ENCODE measurements around the gene ANTXR2. TPM values are rescaled to one million over a fixed set of nuclear protein-coding genes. Genes with fewer than 3 reads are reported as not detected.

ANTXR2 gene
- total and polyA plus RNA-seq, 9 of the 15 experiments (the other 6 are each of a cell fraction or from before 2014, with no cell fraction given): 10.1 to 83.8 (median 60.3) TPM

DNA sequence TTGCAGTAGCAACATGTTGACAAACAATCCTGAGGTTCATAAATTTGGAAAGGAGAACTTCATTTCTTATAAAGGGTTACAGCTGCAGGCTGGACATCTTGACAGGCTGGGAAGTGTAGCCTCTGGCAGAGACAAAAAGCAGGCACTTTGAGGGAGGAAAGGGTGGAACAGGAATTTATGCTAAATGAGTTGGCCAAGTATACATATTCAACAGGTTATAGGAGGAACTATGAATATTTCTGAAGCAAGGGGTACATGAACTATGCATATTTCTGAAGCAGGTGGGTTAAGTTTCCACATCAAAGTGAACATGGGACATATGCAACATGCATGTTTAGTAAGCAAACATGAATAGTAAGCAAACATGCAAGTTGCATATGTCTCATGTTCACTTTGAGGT, 1.6 kb upstream of the ANTXR2 start:
- Histone ChIP-seq H3K27me3 (ENCODE audit: control insufficient read depth in 2 of 2, insufficient read depth in 2 of 2, low read length in 2 of 2) (no peaks in the 10 kb centered on the region), H3K4me3 (no peak overlapping the region), H3K79me2 (ENCODE audit: control insufficient read depth, insufficient read depth, low read length) (peaks cover 33% of the 10 kb centered on the region), H2AFZ (ENCODE audit: low read depth, low read length) (peak overlapping the region; percentile 51), H3K9me1 (ENCODE audit: control insufficient read depth, insufficient read depth, low read length) (no peaks in the 10 kb centered on the region), H3K9ac (ENCODE audit: insufficient read depth in 1 of 2, low read depth in 2 of 2, low read length in 2 of 2) (no peak overlapping the region), H3K36me3 (ENCODE audit: control insufficient read depth, insufficient read depth, low read length) (peaks cover 13% of the 10 kb centered on the region; the same call in 1 of the 3 replicates), H3K4me2 (ENCODE audit: insufficient read depth, low read length) (no peak overlapping the region), H3K4me1 (replicated peaks in 1 of 2; ENCODE audit: control insufficient read depth in 2 of 2, insufficient read depth in 2 of 2, low read length in 2 of 2) (peaks cover 12 to 24% of the 10 kb centered on the region in 2 experiments; a peak in 4 of 5 replicates), H4K20me1 (replicated peaks; ENCODE audit: control insufficient read depth, insufficient read depth, low read length) (no peaks in the 10 kb centered on the region), H3K27ac (ENCODE audit: extremely low read depth, low read depth, low read length) (peak overlapping the region; percentile 87; the same call in 2 of the 3 replicates), H3K9me3 (replicated peaks; ENCODE audit: control insufficient read depth, insufficient read depth, low read depth, low read length) (no peaks in the 10 kb centered on the region)
- no peak for FAIRE-seq
- no peak for ATAC-seq
- DNase-seq (ENCODE audit: extremely low read depth in 1 of 4, low spot score in 3 of 4): no peak
- CTCF ChIA-PET (ENCODE audit: low intra/inter-chr PET ratio): no interaction called here
- TF ChIP-seq DACH1 (IDR thresholded peaks at IDR 0.05; ENCODE audit: partially characterized antibody) (no peak), SMAD1 (IDR thresholded peaks at IDR 0.05; ENCODE audit: low read depth, low read length, partially characterized antibody) (no peak), SAFB (IDR thresholded peaks at IDR 0.05; ENCODE audit: borderline replicate concordance, low read depth, low read length) (no peak), ZZZ3 (IDR thresholded peaks at IDR 0.05) (no peak), ZNF282 (CRISPR knock-in tag; IDR thresholded peaks at IDR 0.05) (no peak), KHSRP (IDR thresholded peaks at IDR 0.05) (no peak)
- POLR2A ChIA-PET: no interaction called here
- in situ Hi-C loops (cut with MboI): no loop called here
- BruUV-seq (replicated peaks): no TSS peak
- intact Hi-C loops (cut with micrococcal nuclease): loop anchor here (5.0 kb wide), 1 partner anchor 263 kb away; the partner anchor contains the start of gene CFAP299

- no peak for FAIRE-seq
- TF ChIP-seq, protein P1, sequence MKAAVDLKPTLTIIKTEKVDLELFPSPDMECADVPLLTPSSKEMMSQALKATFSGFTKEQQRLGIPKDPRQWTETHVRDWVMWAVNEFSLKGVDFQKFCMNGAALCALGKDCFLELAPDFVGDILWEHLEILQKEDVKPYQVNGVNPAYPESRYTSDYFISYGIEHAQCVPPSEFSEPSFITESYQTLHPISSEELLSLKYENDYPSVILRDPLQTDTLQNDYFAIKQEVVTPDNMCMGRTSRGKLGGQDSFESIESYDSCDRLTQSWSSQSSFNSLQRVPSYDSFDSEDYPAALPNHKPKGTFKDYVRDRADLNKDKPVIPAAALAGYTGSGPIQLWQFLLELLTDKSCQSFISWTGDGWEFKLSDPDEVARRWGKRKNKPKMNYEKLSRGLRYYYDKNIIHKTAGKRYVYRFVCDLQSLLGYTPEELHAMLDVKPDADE (conservative IDR thresholded peaks at IDR 0.05; ENCODE audit: control insufficient read depth, low read depth, low read length): no peak
- TF ChIP-seq ZNF316 (IDR thresholded peaks at IDR 0.05) (peak; percentile 34; the same call in 1 of the 2 replicates), GTF2E2 (tag; IDR thresholded peaks at IDR 0.05) (0 out of 2 replicates have a peak, but pooled peaks have one; percentile 56), ZNF589 (CRISPR knock-in tag; IDR thresholded peaks at IDR 0.05; ENCODE audit: low read depth) (0 out of 2 replicates have a peak, but pooled peaks have one; percentile 5), RAD51 (IDR thresholded peaks at IDR 0.05; ENCODE audit: borderline replicate concordance, low read depth) (no peak), CHCHD3 (CRISPR knock-in tag; IDR thresholded peaks at IDR 0.05) (peak; percentile 31; the same call in 1 of the 2 replicates)
- TF ChIP-seq, protein P2, sequence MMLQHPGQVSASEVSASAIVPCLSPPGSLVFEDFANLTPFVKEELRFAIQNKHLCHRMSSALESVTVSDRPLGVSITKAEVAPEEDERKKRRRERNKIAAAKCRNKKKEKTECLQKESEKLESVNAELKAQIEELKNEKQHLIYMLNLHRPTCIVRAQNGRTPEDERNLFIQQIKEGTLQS (IDR thresholded peaks at IDR 0.05): 0 out of 2 replicates have a peak, but pooled peaks have one; percentile 25
- TF ChIP-seq, protein P2 (CRISPR knock-in tag; conservative IDR thresholded peaks at IDR 0.05): no peak
- no TSS peak for BruUV-seq (replicated peaks)
- Histone ChIP-seq H3K79me2 (ENCODE audit: control insufficient read depth, insufficient read depth, low read length) (peaks cover 39% of the 10 kb centered on the region), H3K27ac (ENCODE audit: extremely low read depth, low read depth, low read length) (peak overlapping the region; percentile 87; the same call in 2 of the 3 replicates), H3K9me3 (replicated peaks; ENCODE audit: control insufficient read depth, insufficient read depth, low read depth, low read length) (no peaks in the 10 kb centered on the region), H3K4me1 (replicated peaks in 1 of 2; ENCODE audit: control insufficient read depth in 2 of 2, insufficient read depth in 2 of 2, low read length in 2 of 2) (peaks cover 12 to 27% of the 10 kb centered on the region in 2 experiments; a peak in 4 of 5 replicates), H3K27me3 (ENCODE audit: control insufficient read depth in 2 of 2, insufficient read depth in 2 of 2, low read length in 2 of 2) (no peaks in the 10 kb centered on the region), H3K4me2 (ENCODE audit: insufficient read depth, low read length) (peak overlapping the region; percentile 76; the same call in 1 of the 2 replicates), H3K36me3 (ENCODE audit: control insufficient read depth, insufficient read depth, low read length) (peaks cover 18% of the 10 kb centered on the region; the same call in 1 of the 3 replicates), H4K20me1 (replicated peaks; ENCODE audit: control insufficient read depth, insufficient read depth, low read length) (no peaks in the 10 kb centered on the region), H3K9me1 (ENCODE audit: control insufficient read depth, insufficient read depth, low read length) (no peaks in the 10 kb centered on the region), H3K4me3 (no peak overlapping the region), H3K9ac (ENCODE audit: insufficient read depth in 1 of 2, low read depth in 2 of 2, low read length in 2 of 2) (peak overlapping the region in 1 of 2 experiments; percentile 77; a peak in 1 of 4 replicates), H2AFZ (ENCODE audit: low read depth, low read length) (peak overlapping the region; percentile 95; the same call in 1 of the 2 replicates)
- in situ Hi-C loops (cut with MboI): no loop called here
- ChIA-PET POLR2A (interaction anchor here (1.8 kb wide), 1 partner anchor 14 kb away, joined by 10 read pairs; no protein-coding TSS in a partner anchor), CTCF (ENCODE audit: low intra/inter-chr PET ratio) (interaction anchor here (0.6 kb wide), 1 partner anchor 253 kb away, joined by 4 read pairs; no protein-coding TSS in a partner anchor)
- intact Hi-C loops (cut with micrococcal nuclease): loop anchor here (5.0 kb wide), 1 partner anchor 263 kb away; the partner anchor contains the start of gene CFAP299
- no peak for ATAC-seq
- no peak for DNase-seq (ENCODE audit: extremely low read depth in 1 of 4, low spot score in 3 of 4)
These were observed 1.0 kb upstream of the ANTXR2 start for GRCh38 chr4:80074069-80074468.

Measured in K562 (cell line).